Esophagus squamous epithelium (tissue), 4 donors: ENCODE data around the gene PLCB4.

Experiments used
- CTCF ChIP-seq, 6 experiments: fragments of 450-650 bp in 4 of 6; fragments of 200-600 bp in 2 of 6; sonication (generic) in 2 of 6; IDR thresholded peaks; one replicate each; pipeline ENCODE4 v1.5.1; 2016 to 2019; ENCODE audit warnings: antibody characterized with exemption in 6 of 6, mild to moderate bottlenecking in 4 of 6, moderate library complexity in 4 of 6
- POLR2A ChIP-seq, 4 donors: fragments of 450-650 bp; IDR thresholded peaks; one replicate each; pipeline ENCODE4 v1.6.1; 2017; ENCODE audit warnings: antibody characterized with exemption in 4 of 4, mild to moderate bottlenecking in 4 of 4, moderate library complexity in 3 of 4

- TF ChIP-seq CTCF (IDR thresholded peaks at IDR 0.05) (no peak), POLR2A (IDR thresholded peaks at IDR 0.05) (no peak)
Observed at GRCh38 chr20:9139106-9139833, 70.4 kb downstream of the PLCB4 start.
